MCF 10A (cell line): ENCODE measurements around the gene RNU7-1. TPM values are rescaled to one million over a fixed set of nuclear protein-coding genes. Genes with fewer than 3 reads are reported as not detected.

Source experiments
- BruUV-seq: library from RNA; stranded (reverse); fragments of 400-500 nt; replicated peaks from 2 replicates; lab custom pipeline; 2021; lab: Mats Ljungman, UMichigan
- CTCF ChIA-PET: fragments of 300-600 bp; sonication (Branson Sonifier 250); formaldehyde crosslinking; extraction: SDS; loops from one replicate; lab custom pipeline; 2021; ENCODE audit warnings: antibody characterized with exemption, inconsistent platforms; lab: Yijun Ruan, JAX
- POLR2A ChIA-PET: fragments of 300-600, 350-650 bp; sonication (Branson Sonifier 250); formaldehyde crosslinking; extraction: SDS; loops from one replicate; lab custom pipeline; 2020; ENCODE audit warnings: antibody characterized with exemption, inconsistent platforms; lab: Yijun Ruan, JAX
- DNase-seq: peaks from one replicate; pipeline ENCODE4 v3.0.0-alpha.2; 2018; ENCODE audit not compliant: unreplicated experiment
- H3K27ac Mint-ChIP-seq: one replicate; pipeline ENCODE4 v1.8.0; 2022; ENCODE audit warnings: mild to moderate bottlenecking, low read depth, mixed read lengths; ENCODE audit not compliant: unreplicated experiment
- H3K27me3 Mint-ChIP-seq: one replicate; pipeline ENCODE4 v1.8.0; 2022; ENCODE audit warnings: mixed read lengths; ENCODE audit not compliant: insufficient read depth, unreplicated experiment
- H3K36me3 Mint-ChIP-seq: one replicate; pipeline ENCODE4 v1.8.0; 2022; ENCODE audit warnings: mild to moderate bottlenecking, moderate library complexity, mixed read lengths; ENCODE audit not compliant: insufficient read depth, unreplicated experiment
- H3K4me1 Mint-ChIP-seq: one replicate; pipeline ENCODE4 v1.8.0; 2022; ENCODE audit warnings: mixed read lengths; ENCODE audit not compliant: insufficient read depth, unreplicated experiment
- H3K4me3 Mint-ChIP-seq: one replicate; pipeline ENCODE4 v1.8.0; 2022; ENCODE audit warnings: mild to moderate bottlenecking, moderate library complexity, mixed read lengths; ENCODE audit not compliant: unreplicated experiment
- H3K9me3 Mint-ChIP-seq: one replicate; pipeline ENCODE4 v1.8.0; 2022; ENCODE audit warnings: mixed read lengths; ENCODE audit not compliant: unreplicated experiment
- intact Hi-C: fragments of 100-400 bp; cut with micrococcal nuclease; formaldehyde crosslinking; loops from 2 replicates; pipeline ENCODE4 v1.14.1; 2022
- total RNA-seq: library from RNA; stranded (reverse); gene quantifications from 2 replicates; pipeline ENCODE4 v1.2.3, GENCODE V29; 2022
- TF ChIP-seq, protein P1 (sequence below): fragments of 200-600 bp; IDR thresholded peaks from one replicate; pipeline ENCODE4 v1.8.0; 2022; ENCODE audit warnings: antibody characterized with exemption, mild to moderate bottlenecking; ENCODE audit not compliant: unreplicated experiment

Gene RNU7-1
- total RNA-seq, 1 experiment from 2014 or later: not detected

- Mint-ChIP-seq H3K9me3 (no peaks in the 10 kb centered on the region), H3K4me1 (peaks cover 66% of the 10 kb centered on the region), H3K36me3 (peaks cover 39% of the 10 kb centered on the region), H3K27me3 (no peaks in the 10 kb centered on the region), H3K4me3 (peak overlapping the region; percentile 91), H3K27ac (peak overlapping the region; percentile 86)
- intact Hi-C loops: no loop called here
- CTCF ChIA-PET: interaction anchor here (0.6 to 1.6 kb wide), 7 partner anchors 8 to 733 kb away, joined by 3 to 11 read pairs (median 3); partner anchors contain the start of genes C12orf57 and RNU7-1
- BruUV-seq: no TSS peak
- TF ChIP-seq, protein P1, sequence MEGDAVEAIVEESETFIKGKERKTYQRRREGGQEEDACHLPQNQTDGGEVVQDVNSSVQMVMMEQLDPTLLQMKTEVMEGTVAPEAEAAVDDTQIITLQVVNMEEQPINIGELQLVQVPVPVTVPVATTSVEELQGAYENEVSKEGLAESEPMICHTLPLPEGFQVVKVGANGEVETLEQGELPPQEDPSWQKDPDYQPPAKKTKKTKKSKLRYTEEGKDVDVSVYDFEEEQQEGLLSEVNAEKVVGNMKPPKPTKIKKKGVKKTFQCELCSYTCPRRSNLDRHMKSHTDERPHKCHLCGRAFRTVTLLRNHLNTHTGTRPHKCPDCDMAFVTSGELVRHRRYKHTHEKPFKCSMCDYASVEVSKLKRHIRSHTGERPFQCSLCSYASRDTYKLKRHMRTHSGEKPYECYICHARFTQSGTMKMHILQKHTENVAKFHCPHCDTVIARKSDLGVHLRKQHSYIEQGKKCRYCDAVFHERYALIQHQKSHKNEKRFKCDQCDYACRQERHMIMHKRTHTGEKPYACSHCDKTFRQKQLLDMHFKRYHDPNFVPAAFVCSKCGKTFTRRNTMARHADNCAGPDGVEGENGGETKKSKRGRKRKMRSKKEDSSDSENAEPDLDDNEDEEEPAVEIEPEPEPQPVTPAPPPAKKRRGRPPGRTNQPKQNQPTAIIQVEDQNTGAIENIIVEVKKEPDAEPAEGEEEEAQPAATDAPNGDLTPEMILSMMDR: no peak
- no peak for DNase-seq
- POLR2A ChIA-PET: interaction anchor here (0.8 to 7.8 kb wide), 10 partner anchors 8 to 177 kb away, joined by 3 to 167 read pairs (median 6); partner anchors contain the start of genes C12orf57, LRRC23, MLF2 and RNU7-1
These were observed 13.9 kb upstream of the RNU7-1 start for GRCh38 chr12:6929466-6930452.

DNA sequence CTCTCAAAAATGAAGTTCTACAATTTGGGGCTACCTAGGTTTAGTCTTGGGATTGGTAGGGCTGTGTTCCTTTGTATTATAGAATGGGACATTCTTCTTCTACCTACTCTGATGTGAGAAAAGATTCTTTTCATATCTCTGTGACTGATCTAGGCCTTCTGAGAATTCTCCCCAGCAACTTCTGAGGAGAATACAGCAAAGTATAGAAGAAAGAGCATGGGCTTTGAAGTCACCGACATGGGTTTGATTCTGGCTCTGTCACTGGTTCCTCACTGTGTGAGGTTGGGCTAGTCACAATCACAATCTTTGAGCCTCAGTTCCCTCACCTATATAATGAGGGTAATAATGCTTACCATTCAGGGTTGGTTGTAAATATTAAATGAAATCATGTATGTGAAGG lies 10.8 kb upstream of the RNU7-1 start:
- no peak for DNase-seq
- intact Hi-C loops: no loop called here
- Mint-ChIP-seq H3K4me3 (no peak overlapping the region), H3K9me3 (no peaks in the 10 kb centered on the region), H3K27ac (no peak overlapping the region), H3K36me3 (peaks cover 66% of the 10 kb centered on the region), H3K4me1 (peaks cover 54% of the 10 kb centered on the region), H3K27me3 (no peaks in the 10 kb centered on the region)
- ChIA-PET POLR2A (interaction anchor here (0.6 to 1.4 kb wide), 4 partner anchors 11 to 732 kb away, joined by 3 to 5 read pairs (median 3); partner anchors contain the start of genes C12orf57 and RNU7-1), CTCF (interaction anchor here (0.7 to 1.3 kb wide), 3 partner anchors 9 to 30 kb away, joined by 3 to 4 read pairs (median 3); no protein-coding TSS in a partner anchor)
- BruUV-seq: no TSS peak
- TF ChIP-seq, protein P1: no peak

DNA sequence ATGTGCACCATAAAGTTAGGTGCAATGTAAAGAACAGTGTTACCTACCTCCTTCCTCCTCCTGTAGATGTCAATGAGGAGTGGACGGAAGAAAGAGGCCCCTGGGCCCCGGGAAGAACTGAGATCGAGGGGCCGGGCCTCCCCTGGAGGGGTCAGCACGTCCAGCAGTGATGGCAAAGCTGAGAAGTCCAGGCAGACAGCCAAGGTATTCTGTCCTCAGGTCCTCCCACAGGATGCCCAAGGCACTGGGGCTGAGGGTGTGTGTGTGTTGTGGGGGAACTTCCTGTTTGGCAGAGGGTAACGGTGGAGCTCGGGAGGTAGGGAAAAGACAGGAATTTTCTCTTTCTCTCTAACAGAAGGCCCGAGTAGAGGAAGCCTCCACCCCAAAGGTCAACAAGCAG lies 9.5 kb upstream of the RNU7-1 start:
- BruUV-seq: no TSS peak
- H3K36me3 Mint-ChIP-seq: peaks cover 80% of the 10 kb centered on the region
- DNase-seq: no peak
- TF ChIP-seq, protein P1: no peak
- no peaks in the 10 kb centered on the region for H3K9me3 Mint-ChIP-seq
- H3K4me3 Mint-ChIP-seq: no peak overlapping the region
- H3K27ac Mint-ChIP-seq: peak overlapping the region; percentile 51
- H3K27me3 Mint-ChIP-seq: no peaks in the 10 kb centered on the region
- intact Hi-C loops: no loop called here
- peaks cover 54% of the 10 kb centered on the region for H3K4me1 Mint-ChIP-seq
- ChIA-PET POLR2A (interaction anchor here (0.7 to 1.7 kb wide), 5 partner anchors 9 to 81 kb away, joined by 4 to 10 read pairs (median 5); no protein-coding TSS in a partner anchor), CTCF (interaction anchor here (0.7 to 9.7 kb wide), 5 partner anchors 11 to 61 kb away, joined by 3 to 114 read pairs (median 5); partner anchors contain the start of gene SPSB2)
